Neural progenitor cell (in vitro differentiated cells): Measurements from ENCODE around the gene CRY1.

Source experiments
- EZH2 ChIP-seq: fragments of 200-600 bp; sonication (generic); IDR thresholded peaks from 2 replicates; pipeline ENCODE4 v1.6.1; 2017; ENCODE audit warnings: antibody characterized with exemption, mild to moderate bottlenecking, moderate library complexity
- EZH2phosphoT487 ChIP-seq: fragments of 200-600 bp; sonication (generic); IDR thresholded peaks from 2 replicates; pipeline ENCODE4 v1.6.1; 2017; ENCODE audit warnings: antibody characterized with exemption
- TF ChIP-seq, protein P1 (sequence below): fragments of 200-600 bp; sonication (generic); IDR thresholded peaks from 2 replicates; pipeline ENCODE4 v1.5.1; 2017; ENCODE audit warnings: antibody characterized with exemption, mild to moderate bottlenecking

DNA sequence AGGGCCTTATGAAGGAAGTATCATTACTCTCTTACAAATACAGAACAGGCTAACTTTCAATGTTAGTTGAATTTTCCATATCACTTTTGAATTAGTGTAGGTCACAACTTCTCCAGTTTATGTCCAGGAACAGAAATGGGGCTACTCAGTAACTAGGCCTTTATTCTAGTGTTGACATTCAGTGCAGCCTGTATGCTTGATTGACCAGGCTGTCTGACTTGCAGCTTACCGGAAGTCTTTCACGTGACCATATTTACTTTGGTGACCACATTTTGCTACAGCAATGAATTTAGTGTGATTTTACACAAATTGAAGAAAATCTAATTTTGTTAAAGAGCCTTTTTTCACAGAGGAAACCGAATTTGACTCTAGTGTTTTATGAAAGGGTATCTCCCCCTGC lies 118.8 kb downstream of the CRY1 start:
- TF ChIP-seq, protein P1, sequence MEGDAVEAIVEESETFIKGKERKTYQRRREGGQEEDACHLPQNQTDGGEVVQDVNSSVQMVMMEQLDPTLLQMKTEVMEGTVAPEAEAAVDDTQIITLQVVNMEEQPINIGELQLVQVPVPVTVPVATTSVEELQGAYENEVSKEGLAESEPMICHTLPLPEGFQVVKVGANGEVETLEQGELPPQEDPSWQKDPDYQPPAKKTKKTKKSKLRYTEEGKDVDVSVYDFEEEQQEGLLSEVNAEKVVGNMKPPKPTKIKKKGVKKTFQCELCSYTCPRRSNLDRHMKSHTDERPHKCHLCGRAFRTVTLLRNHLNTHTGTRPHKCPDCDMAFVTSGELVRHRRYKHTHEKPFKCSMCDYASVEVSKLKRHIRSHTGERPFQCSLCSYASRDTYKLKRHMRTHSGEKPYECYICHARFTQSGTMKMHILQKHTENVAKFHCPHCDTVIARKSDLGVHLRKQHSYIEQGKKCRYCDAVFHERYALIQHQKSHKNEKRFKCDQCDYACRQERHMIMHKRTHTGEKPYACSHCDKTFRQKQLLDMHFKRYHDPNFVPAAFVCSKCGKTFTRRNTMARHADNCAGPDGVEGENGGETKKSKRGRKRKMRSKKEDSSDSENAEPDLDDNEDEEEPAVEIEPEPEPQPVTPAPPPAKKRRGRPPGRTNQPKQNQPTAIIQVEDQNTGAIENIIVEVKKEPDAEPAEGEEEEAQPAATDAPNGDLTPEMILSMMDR, result no peak
- TF ChIP-seq EZH2phosphoT487, result no peak
- no peak for TF ChIP-seq EZH2
